Measurements from ENCODE around the gene HMGB4.

The HMGB4 gene

GRCh38 chr1:33863779-33864178 is at the start of gene HMGB4:
TSS of gene HMGB4 (plus strand) at chr1:33864079. CDS start at chr1:33864192, 113 bp downstream.
- no peak for DNase-seq (ENCODE audit: low read depth)

DNA sequence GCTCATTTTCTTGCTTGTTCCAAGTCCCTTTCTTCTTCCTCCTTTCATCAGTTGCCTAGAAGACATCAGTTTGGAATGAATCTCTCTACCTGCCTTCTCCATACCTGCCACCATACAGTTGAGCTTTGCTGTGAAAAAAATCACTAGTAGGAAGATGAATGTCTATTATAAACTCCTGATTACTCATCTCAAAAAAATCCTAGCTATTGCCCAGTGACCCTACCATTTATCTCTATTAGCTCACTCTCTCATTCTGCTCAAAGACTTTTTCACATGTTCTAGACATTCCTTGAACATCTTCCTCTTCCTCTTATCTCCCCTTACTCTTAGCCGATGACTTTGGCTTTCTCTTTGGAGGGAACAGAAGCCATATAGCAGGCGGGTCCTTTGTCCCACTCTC is 49.7 kb upstream of the HMGB4 start:
- no peak for DNase-seq (ENCODE audit: low read depth)

- DNase-seq (ENCODE audit: low read depth): no peak
These were observed 48.8 kb upstream of the HMGB4 start for GRCh38 chr1:33815061-33815460.

DNA sequence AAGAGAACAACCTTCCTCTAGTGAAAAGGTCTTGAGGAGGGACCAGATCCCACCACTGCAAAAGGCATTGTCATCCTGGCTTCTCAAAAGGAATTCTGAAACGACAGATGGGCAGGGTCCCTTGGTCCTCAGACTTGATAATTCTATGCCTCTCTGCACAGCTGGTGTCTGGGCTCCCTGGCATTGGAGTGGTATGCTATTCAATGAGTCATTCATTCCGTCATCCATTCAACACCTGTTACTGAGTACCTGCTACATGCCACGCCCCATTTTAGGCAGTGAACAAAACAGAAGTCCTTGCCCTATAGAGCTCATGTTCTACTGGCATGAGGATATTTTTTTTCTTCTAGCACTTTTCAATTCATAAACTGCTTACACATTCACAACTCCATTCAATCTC is 45.8 kb upstream of the HMGB4 start:
- no peak for DNase-seq (ENCODE audit: low read depth)

DNA sequence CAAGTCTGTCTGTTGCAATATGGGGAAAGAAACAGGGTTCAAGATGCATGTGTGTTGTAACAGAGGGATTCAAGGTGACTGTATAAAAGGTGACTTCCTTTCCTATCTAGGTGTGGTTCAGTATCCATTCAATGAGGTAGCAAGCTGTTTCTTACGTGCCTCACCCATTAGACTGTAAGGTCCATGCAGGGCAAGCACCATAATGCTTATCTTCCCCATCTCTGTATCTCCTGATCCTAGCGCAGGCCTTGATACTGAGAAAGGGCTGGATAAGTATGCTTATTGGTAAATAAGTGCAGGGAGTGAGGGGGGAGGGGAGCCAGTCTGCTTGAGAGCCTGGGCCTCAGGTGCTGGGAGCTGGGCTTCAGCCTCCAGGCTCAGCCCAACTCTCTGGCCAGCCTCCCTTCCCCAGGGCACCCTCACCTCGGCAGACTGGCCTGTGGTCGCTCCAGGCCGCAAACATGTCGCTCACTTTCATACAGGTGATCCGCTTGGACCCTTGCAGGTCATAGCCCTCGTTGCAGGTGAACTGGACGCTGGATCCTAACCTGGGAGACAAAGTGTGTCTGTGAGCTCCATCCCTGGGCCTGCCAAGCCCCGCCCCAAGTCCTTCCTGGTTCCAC is 44.5 kb upstream of the HMGB4 start:
- no peak for DNase-seq (ENCODE audit: low read depth)

DNA sequence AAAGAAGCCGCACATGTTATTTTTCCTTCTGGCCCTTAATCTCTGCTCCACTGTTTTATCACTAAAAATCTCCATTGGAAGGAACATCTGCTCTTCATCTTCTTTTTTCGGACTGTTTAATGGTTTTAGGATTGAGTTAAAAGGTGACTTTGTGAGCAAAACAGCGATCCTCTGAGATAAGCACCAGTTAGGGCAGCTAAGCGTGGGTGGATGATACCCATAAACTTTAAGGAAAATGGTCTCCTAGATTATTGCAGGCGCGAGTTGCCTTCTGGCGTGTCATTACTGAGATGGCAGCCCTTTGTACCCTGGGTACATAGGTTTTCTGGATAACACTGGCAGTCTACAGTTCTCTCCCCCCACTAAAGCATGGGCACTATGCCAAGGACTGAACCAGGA is 44.0 kb upstream of the HMGB4 start:
- no peak for DNase-seq (ENCODE audit: low read depth)

DNA sequence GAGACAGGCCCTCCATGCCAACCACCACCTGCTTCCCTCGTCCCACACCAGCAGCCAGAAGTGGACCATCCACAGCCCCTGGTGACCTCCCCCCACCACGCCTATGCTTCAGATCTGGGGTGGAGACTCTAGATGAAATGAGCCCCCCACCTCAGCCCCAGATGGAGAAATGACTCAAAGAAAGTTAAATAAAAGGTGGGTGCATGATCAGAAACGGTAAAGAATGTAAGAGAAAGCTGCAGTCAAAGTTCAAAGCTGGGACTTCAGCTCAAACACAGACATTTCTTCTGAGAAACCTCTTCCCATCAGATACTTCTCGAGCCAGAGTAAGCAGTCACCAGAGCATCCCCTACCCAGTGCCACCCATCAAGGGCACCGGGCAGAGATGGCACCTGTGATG is 43.1 kb upstream of the HMGB4 start:
- no peak for DNase-seq (ENCODE audit: low read depth)

- DNase-seq (ENCODE audit: low read depth): no peak
These were observed 42.6 kb upstream of the HMGB4 start for GRCh38 chr1:33821291-33821690.

DNA sequence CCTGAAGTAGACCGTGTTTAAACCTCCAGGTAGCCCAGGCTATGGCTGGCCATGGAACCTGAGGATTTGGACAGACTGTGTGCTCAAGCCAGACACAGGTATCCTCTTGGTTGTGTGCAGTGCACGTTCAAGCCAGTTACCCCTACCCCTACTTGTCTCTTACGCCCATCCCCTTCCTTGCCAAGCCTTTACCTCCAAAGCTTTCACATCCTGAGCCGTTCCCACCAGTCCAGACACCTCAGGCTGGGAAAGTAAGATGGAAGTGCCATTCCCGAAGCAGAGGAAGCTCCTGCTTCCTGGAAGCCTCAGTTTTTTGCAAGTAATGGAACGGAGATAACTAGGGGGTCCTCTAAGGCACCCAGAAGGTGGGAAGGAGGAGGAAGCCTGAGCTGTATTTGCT is 41.5 kb upstream of the HMGB4 start:
- no peak for DNase-seq (ENCODE audit: low read depth)

DNA sequence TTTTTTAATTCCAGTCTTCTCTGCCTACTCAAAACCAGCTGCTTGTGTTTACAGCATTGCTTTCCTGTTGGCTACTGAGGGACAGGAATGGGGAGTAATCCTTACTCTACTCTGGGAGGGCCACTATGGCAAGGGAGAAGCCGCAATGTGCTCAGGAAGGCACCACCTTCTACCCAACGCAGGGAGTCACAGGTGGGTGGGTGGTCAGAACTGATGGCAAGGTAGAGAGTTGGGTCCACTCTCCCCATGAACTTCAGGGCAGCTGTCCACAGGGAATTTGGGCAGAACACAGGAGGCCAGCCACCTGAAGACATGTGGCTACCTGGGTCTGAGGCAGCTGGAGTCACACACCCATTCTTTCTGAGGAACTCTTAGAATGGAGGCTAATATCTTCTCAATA is 40.5 kb upstream of the HMGB4 start:
- no peak for DNase-seq (ENCODE audit: low read depth)

DNA sequence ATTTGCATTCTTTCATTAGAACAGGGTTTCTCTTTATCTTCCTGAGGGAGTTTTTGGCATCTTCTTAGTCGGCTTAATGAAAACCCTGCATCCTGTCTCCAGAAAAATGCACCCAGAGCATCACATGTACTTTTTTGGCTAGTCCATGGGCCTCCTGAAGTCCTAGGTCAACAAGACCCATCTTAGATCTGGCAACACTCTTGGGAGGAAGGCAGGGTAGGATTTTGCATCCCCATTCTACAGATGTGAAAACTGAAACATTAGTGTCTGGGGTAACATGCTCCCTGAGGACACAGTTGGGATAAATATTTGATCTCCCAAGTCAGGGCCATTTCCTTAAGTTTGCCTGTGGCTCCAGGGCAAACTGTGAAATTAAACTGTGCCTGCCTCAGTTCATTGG is 40.0 kb upstream of the HMGB4 start:
- no peak for DNase-seq (ENCODE audit: low read depth)

DNA sequence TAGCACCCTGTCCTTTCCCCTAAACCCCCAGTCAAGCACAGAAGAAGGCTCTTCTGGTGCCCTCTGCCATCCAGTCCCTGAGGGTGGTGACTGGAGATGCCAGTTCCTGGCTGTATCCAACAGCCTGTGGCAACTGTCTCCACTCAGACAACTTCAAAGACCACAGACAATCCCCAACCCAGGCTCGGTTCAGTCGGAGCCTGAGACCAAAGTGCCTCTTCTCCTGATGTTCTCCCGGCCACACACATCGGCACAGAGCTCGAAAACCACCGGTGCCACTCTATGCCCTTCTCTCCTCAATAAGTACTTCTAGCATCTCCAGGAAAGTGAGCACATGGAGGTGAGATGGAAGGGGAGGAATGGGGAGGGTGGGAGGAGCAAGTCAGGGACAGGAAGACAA is 39.6 kb upstream of the HMGB4 start:
- DNase-seq (ENCODE audit: low read depth): no peak

GRCh38 chr1:33824971-33825370 is 38.9 kb upstream of the HMGB4 start:
- no peak for DNase-seq (ENCODE audit: low read depth)

DNA sequence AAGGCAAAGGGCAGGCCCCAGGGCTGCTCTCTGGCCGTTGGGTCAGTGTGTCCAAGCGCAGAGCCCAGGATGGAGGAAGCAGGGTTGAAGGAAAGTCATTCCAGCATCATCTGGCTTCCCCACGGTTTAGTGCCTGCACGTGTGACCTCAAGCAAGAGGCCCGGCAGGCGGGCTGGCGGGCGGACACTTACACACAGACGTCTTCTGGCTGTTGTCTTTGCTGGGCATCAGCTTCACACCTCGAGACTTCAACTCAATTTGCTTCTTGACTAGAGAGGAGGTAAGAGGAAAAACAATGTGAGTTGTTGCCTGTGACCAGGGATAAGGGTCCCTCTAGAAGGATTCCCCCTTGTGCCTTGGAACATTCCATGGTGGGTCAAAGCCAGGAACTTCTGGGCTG is 38.4 kb upstream of the HMGB4 start:
- no peak for DNase-seq (ENCODE audit: low read depth)

- DNase-seq (ENCODE audit: low read depth): no peak
These were observed 37.6 kb upstream of the HMGB4 start for GRCh38 chr1:33826311-33826710.

- DNase-seq (ENCODE audit: low read depth): no peak
These were observed 37.2 kb upstream of the HMGB4 start for GRCh38 chr1:33826711-33827110.

- no peak for DNase-seq (ENCODE audit: low read depth)
These were observed 35.8 kb upstream of the HMGB4 start for GRCh38 chr1:33828059-33828458.

DNA sequence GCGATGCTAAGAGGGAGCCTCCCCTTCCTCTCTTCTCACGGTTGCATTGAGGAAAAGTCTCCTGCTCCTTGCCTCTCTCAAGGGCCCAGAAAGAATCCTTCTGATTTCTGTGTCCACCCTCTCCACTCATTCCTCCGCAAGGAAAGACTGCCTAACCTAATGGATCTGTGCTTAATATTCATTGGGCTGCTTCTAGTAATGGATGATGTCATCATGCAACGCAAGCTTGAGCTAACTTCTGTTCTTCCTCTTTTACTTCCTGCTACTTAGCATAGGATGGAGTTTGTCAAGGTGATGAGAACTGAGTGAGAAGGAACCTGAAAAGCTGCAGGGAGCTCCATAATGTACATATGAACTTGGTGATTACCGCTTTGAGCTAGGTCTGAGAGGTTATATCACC is 35.2 kb upstream of the HMGB4 start:
- no peak for DNase-seq (ENCODE audit: low read depth)

- no peak for DNase-seq (ENCODE audit: low read depth)
These were observed 27.0 kb upstream of the HMGB4 start for GRCh38 chr1:33836911-33837310.

DNA sequence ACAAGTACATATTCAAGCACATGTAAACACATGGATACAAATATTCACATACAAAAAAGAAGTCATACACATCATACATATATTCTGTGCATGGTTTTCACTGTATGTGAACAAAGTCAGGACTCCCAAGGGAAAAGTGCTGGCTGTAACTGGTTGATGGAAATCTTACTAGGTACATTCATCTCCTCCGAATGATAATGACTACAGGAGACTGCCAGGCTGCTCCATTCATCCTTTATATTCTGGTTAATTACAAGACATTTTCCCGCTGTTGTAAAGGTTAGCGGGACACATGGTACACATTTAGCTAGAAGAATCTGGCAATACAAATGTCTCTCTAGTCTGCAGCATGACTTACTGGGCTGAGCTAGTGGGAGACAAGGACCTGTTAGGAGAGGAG is 26.2 kb upstream of the HMGB4 start:
- no peak for DNase-seq (ENCODE audit: low read depth)

GRCh38 chr1:33841494-33841893 is 22.4 kb upstream of the HMGB4 start:
- no peak for DNase-seq (ENCODE audit: low read depth)

DNA sequence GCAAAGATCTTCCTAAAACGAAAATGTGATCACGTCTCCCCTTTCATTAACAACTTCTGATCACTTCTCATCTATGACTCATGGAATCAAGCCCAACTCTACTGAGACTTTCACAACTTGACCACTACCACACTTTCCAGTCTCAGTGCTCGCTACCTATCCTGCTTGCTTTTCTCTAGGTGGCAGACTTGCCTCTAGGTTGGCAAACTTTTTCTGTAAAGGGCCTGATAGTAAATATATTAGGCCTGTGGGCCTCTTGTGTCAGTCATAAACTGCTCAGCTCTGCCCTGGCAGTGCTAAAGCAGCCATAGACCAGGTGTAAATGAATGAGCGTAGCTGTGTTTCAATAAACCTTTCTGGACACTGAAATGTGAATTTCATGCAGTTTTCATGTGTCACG is 21.5 kb upstream of the HMGB4 start:
- no peak for DNase-seq (ENCODE audit: low read depth)

GRCh38 chr1:33844166-33844565 is 19.7 kb upstream of the HMGB4 start:
- DNase-seq (ENCODE audit: low read depth): no peak

DNA sequence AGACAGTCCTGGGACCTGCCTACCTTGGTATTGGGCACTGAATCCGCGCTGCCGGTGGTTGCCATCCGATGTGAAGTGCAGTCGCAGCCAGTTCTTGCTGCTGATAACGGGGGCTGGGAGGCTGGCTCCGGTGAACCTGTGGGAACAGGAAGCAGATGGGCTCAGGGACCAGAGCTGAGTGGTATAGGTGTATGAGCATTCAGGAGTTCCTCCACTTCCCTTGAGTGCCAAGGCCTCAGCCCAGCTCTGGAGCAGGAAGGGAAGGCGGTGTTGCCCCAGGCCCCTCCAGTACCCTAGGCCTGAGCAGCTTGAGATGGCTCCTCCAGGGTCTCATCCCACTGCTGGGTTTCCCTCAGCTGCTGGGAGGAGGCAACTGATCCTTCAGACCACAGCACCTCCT is 17.0 kb upstream of the HMGB4 start:
- DNase-seq (ENCODE audit: low read depth): no peak
